RPMI7951 (cell line): Measurements from ENCODE around the gene PITPNM1. TPM values are rescaled to one million over a fixed set of nuclear protein-coding genes. Genes with fewer than 3 reads are reported as not detected.

ENCODE experiments used
- total RNA-seq: library from RNA; depleted of rRNA; stranded (reverse); fragments of >200 nt; shearing (Covaris generic); gene quantifications from 2 replicates; pipeline ENCODE4 v1.2.3, GENCODE V29; 2014; rRNA removed

The PITPNM1 gene
- total RNA-seq, 1 experiment from 2014 or later: 44.0 TPM

Other genes starting within 250 kb of the PITPNM1 start
- gene GRK2, start 238.9 kb downstream of the PITPNM1 start, total RNA-seq: 22.0 and 32.9 TPM in 2 replicates
- gene ANKRD13D, start 216.1 kb downstream of the PITPNM1 start, total RNA-seq: 17.6 and 28.5 TPM in 2 replicates
- 8.0 and 10.9 TPM in 2 replicates for gene SSH3, start 201.8 kb downstream of the PITPNM1 start, total RNA-seq
- gene POLD4, start 151.8 kb downstream of the PITPNM1 start, total RNA-seq: 68.0 and 85.3 TPM in 2 replicates
- 4.8 and 5.4 TPM in 2 replicates for gene CLCF1, start 131.8 kb downstream of the PITPNM1 start, total RNA-seq
- 8.5 and 13.8 TPM in 2 replicates for gene RAD9A, start 113.4 kb downstream of the PITPNM1 start, total RNA-seq
- gene PPP1CA, start 103.5 kb downstream of the PITPNM1 start, total RNA-seq: 300 and 345 TPM in 2 replicates
- not detected in 2 replicates for gene TBC1D10C, start 101.3 kb downstream of the PITPNM1 start, total RNA-seq
- gene CARNS1, start 89.7 kb downstream of the PITPNM1 start, total RNA-seq: not detected in 2 replicates
- 46.5 and 48.2 TPM in 2 replicates for gene RPS6KB2, start 76.9 kb downstream of the PITPNM1 start, total RNA-seq
- 0.39 TPM in 1 of 2 replicates, not detected in the other for gene PTPRCAP, start 67.7 kb downstream of the PITPNM1 start, total RNA-seq
- gene CORO1B, start 61.9 kb downstream of the PITPNM1 start, total RNA-seq: 88.6 and 104 TPM in 2 replicates
- gene GPR152, start 52.6 kb downstream of the PITPNM1 start, total RNA-seq: not detected in 2 replicates
- not detected in 2 replicates for gene CABP4, start 50.0 kb downstream of the PITPNM1 start, total RNA-seq
- gene TMEM134, start 36.1 kb downstream of the PITPNM1 start, total RNA-seq: 25.6 and 28.0 TPM in 2 replicates
- gene AIP, start 22.3 kb downstream of the PITPNM1 start, total RNA-seq: 106 and 114 TPM in 2 replicates
- 71.7 and 84.9 TPM in 2 replicates for gene CDK2AP2, start 2.8 kb upstream of the PITPNM1 start, total RNA-seq
- gene CABP2, start 18.1 kb upstream of the PITPNM1 start, total RNA-seq: not detected in 2 replicates
- 1,090 and 1,270 TPM in 2 replicates for gene GSTP1, start 78.4 kb upstream of the PITPNM1 start, total RNA-seq
- 203 and 251 TPM in 2 replicates for gene NDUFV1, start 101.6 kb upstream of the PITPNM1 start, total RNA-seq
- gene NUDT8, start 124.6 kb upstream of the PITPNM1 start, total RNA-seq: 7.2 and 11.6 TPM in 2 replicates
- gene TBX10, start 134.4 kb upstream of the PITPNM1 start, total RNA-seq: not detected in 2 replicates
- 0.96 TPM in 1 of 2 replicates, not detected in the other for gene ACY3, start 145.4 kb upstream of the PITPNM1 start, total RNA-seq
- not detected in 2 replicates for gene ALDH3B2, start 169.3 kb upstream of the PITPNM1 start, total RNA-seq